Astrocyte (in vitro differentiated cells and primary cell): ENCODE measurements around the gene KCNMA1.

Experiments
- CTCF ChIP-seq: IDR thresholded peaks from 2 replicates; pipeline ENCODE4 v1.5.1; 2011; ENCODE audit warnings: low read depth, mild to moderate bottlenecking, inconsistent platforms, low read length, moderate library complexity; ENCODE audit not compliant: insufficient read depth
- EZH2 ChIP-seq: IDR thresholded peaks from 2 replicates; pipeline ENCODE4 v1.6.1; 2012; ENCODE audit warnings: mild to moderate bottlenecking, low read length, inconsistent platforms; ENCODE audit not compliant: insufficient read depth

GRCh38 chr10:77368006-77368405 is 269.6 kb downstream of the KCNMA1 start:
- no peak for TF ChIP-seq CTCF
- no peak for TF ChIP-seq EZH2
